OCI-LY3 (cell line): ENCODE results near the gene ABCG5.

Experiments
- H2AFZ ChIP-seq: fragments of 200-600, 300-600 bp; shearing (Covaris generic); 2 replicates; pipeline ENCODE4 v1.6.0; 2014; ENCODE audit warnings: antibody characterized with exemption, low read depth, low read length
- H3K27ac ChIP-seq: fragments of 200-600, 300-600 bp; sonication (generic); 2 replicates; pipeline ENCODE4 v1.5.1; 2014; ENCODE audit warnings: mild to moderate bottlenecking, low read length, moderate library complexity, mixed read lengths
- H3K27me3 ChIP-seq: fragments of 200-600, 300-600 bp; sonication (generic); 2 replicates; pipeline ENCODE4 v1.6.1; 2014; ENCODE audit warnings: low read depth, low read length, mixed read lengths
- H3K36me3 ChIP-seq: fragments of 200-600, 300-600 bp; sonication (generic); replicated peaks from 2 replicates; pipeline ENCODE3; 2014; ENCODE audit warnings: low read depth, low read length, mixed read lengths
- H3K4me1 ChIP-seq: fragments of 300-600, 200-600 bp; sonication (generic); 2 replicates; pipeline ENCODE4 v1.6.1; 2014; ENCODE audit warnings: low read length, mixed read lengths
- H3K4me2 ChIP-seq: fragments of 200-600, 300-600 bp; sonication (generic); 2 replicates; pipeline ENCODE4 v1.6.1; 2014; ENCODE audit warnings: low read length, mixed read lengths
- H3K4me3 ChIP-seq: fragments of 300-600, 200-600 bp; sonication (generic); 2 replicates; pipeline ENCODE4 v1.5.1; 2014; ENCODE audit warnings: antibody characterized with exemption, mild to moderate bottlenecking, low read length, moderate library complexity
- H3K79me2 ChIP-seq: fragments of 300-600, 200-600 bp; shearing (Covaris generic); 2 replicates; pipeline ENCODE4 v1.6.1; 2014; ENCODE audit warnings: mild to moderate bottlenecking, low read length, mixed read lengths
- H3K9ac ChIP-seq: fragments of 300-600, 200-600 bp; shearing (Covaris generic); 2 replicates; pipeline ENCODE4 v1.6.0; 2014; ENCODE audit warnings: mild to moderate bottlenecking, low read length, moderate library complexity
- H3K9me3 ChIP-seq: fragments of 200-600, 300-600 bp; shearing (Covaris generic); 2 replicates; pipeline ENCODE4 v1.6.1; 2014; ENCODE audit warnings: low read length, mixed read lengths; ENCODE audit not compliant: insufficient read depth
- H4K20me1 ChIP-seq: fragments of 200-600, 300-600 bp; sonication (generic); 2 replicates; pipeline ENCODE4 v1.6.1; 2016; ENCODE audit warnings: low read length, mixed read lengths; ENCODE audit not compliant: insufficient read depth
- EZH2phosphoT487 ChIP-seq: fragments of 200-600 bp; shearing (Covaris generic); IDR thresholded peaks from 2 replicates; pipeline ENCODE4 v1.6.1; 2018; ENCODE audit warnings: antibody characterized with exemption, mixed run types, low read depth
- TF ChIP-seq, protein P1 (sequence below): fragments of 200-600, 300-600 bp; sonication (generic); IDR thresholded peaks from 2 replicates; pipeline ENCODE4 v1.5.1; 2014; ENCODE audit warnings: antibody characterized with exemption, low read length, low read depth

Gene ABCG5

GRCh38 chr2:43776324-43776723, 62.3 kb downstream of the ABCG5 start:
- H3K9me3 ChIP-seq, result no peaks in the 10 kb centered on the region
- peaks cover 5% of the 10 kb centered on the region for H3K4me1 ChIP-seq
- H3K36me3 ChIP-seq, result no peaks in the 10 kb centered on the region
- no peaks in the 10 kb centered on the region for H3K79me2 ChIP-seq
- H4K20me1 ChIP-seq, result no peaks in the 10 kb centered on the region
- no peak overlapping the region for H3K4me2 ChIP-seq
- H3K9ac ChIP-seq, result no peak overlapping the region
- no peak overlapping the region for H3K27ac ChIP-seq
- no peaks in the 10 kb centered on the region for H3K27me3 ChIP-seq
- no peak overlapping the region for H2AFZ ChIP-seq
- TF ChIP-seq, protein P1, sequence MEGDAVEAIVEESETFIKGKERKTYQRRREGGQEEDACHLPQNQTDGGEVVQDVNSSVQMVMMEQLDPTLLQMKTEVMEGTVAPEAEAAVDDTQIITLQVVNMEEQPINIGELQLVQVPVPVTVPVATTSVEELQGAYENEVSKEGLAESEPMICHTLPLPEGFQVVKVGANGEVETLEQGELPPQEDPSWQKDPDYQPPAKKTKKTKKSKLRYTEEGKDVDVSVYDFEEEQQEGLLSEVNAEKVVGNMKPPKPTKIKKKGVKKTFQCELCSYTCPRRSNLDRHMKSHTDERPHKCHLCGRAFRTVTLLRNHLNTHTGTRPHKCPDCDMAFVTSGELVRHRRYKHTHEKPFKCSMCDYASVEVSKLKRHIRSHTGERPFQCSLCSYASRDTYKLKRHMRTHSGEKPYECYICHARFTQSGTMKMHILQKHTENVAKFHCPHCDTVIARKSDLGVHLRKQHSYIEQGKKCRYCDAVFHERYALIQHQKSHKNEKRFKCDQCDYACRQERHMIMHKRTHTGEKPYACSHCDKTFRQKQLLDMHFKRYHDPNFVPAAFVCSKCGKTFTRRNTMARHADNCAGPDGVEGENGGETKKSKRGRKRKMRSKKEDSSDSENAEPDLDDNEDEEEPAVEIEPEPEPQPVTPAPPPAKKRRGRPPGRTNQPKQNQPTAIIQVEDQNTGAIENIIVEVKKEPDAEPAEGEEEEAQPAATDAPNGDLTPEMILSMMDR, result no peak
- no peak for TF ChIP-seq EZH2phosphoT487
- no peak overlapping the region for H3K4me3 ChIP-seq

- Histone ChIP-seq H3K4me1 (peaks cover 5% of the 10 kb centered on the region), H3K4me3 (peak overlapping the region; percentile 84), H3K4me2 (peak overlapping the region; percentile 88), H4K20me1 (no peaks in the 10 kb centered on the region), H2AFZ (peak overlapping the region; percentile 70), H3K27ac (no peak overlapping the region), H3K9me3 (no peaks in the 10 kb centered on the region), H3K9ac (peak overlapping the region; percentile 59), H3K27me3 (no peaks in the 10 kb centered on the region), H3K36me3 (no peaks in the 10 kb centered on the region), H3K79me2 (no peaks in the 10 kb centered on the region)
- TF ChIP-seq, protein P1, result no peak
- no peak for TF ChIP-seq EZH2phosphoT487
These were observed 64.0 kb downstream of the ABCG5 start for GRCh38 chr2:43774617-43775016.

GRCh38 chr2:43773876-43774613, 64.6 kb downstream of the ABCG5 start, which contains the start of gene DYNC2LI1:
DYNC2LI1 (plus strand) TSS chr2:43774039; CDS start chr2:43774139, 100 bp downstream.
- peak within 1 kb of the TSS; percentile 88 for H3K4me2 ChIP-seq
- H3K4me3 ChIP-seq, result peak within 1 kb of the TSS; percentile 84
- no peaks in the 10 kb centered on the region for H3K79me2 ChIP-seq
- H3K9me3 ChIP-seq, result no peaks in the 10 kb centered on the region
- no peaks in the 10 kb centered on the region for H3K36me3 ChIP-seq
- peak within 1 kb of the TSS; percentile 59 for H3K9ac ChIP-seq
- TF ChIP-seq, protein P1, result no peak
- no peak for TF ChIP-seq EZH2phosphoT487
- H3K4me1 ChIP-seq, result peaks cover 5% of the 10 kb centered on the region
- no peak within 1 kb of the TSS for H3K27ac ChIP-seq
- H3K27me3 ChIP-seq, result no peaks in the 10 kb centered on the region
- H2AFZ ChIP-seq, result peak within 1 kb of the TSS; percentile 70
- H4K20me1 ChIP-seq, result no peaks in the 10 kb centered on the region

DNA sequence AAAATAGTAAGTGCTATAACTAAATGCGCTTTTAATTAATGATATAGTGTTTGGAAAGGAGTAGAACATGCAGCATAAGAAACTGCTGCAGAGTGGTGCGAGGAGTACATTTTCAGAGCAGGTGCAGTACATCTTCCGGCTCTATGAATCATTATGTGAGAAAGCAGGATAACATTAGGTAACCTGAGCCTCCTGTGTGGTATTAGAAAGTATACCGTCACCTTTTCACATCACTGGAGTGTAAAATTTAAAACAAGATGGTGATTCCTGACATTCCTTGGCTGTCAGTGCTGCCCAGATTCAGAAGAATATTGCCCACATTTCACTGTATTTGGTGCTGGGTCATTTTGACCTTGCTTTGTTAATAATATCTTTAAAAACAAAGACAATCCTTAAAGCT, 72.6 kb downstream of the ABCG5 start:
- Histone ChIP-seq H3K27me3 (0 out of 2 replicates have a peak, but pooled peaks cover 2% of the 10 kb centered on the region), H3K4me2 (no peak overlapping the region), H3K27ac (no peak overlapping the region), H3K4me3 (no peak overlapping the region), H3K36me3 (no peaks in the 10 kb centered on the region), H3K4me1 (no peaks in the 10 kb centered on the region), H3K79me2 (no peaks in the 10 kb centered on the region), H3K9me3 (no peaks in the 10 kb centered on the region), H4K20me1 (no peaks in the 10 kb centered on the region), H3K9ac (no peak overlapping the region), H2AFZ (no peak overlapping the region)
- TF ChIP-seq, protein P1, result no peak
- TF ChIP-seq EZH2phosphoT487, result no peak
